AG04449 (cell line): ENCODE data around the gene DOCK4.

Experiments used
- CTCF ChIA-PET: fragments of 350-600 bp; formaldehyde crosslinking; extraction: SDS; loops from one replicate; lab custom pipeline; 2021; ENCODE audit warnings: antibody characterized with exemption; lab: Yijun Ruan, JAX
- POLR2A ChIA-PET: fragments of 400-600, 350-600 bp; formaldehyde crosslinking; extraction: SDS; loops from one replicate; lab custom pipeline; 2020; ENCODE audit warnings: antibody characterized with exemption, inconsistent platforms; lab: Yijun Ruan, JAX
- DNase-seq: peaks from one replicate; pipeline ENCODE4 v3.0.0-alpha.2; 2010; ENCODE audit warnings: low read depth, low spot score
- H3K4me3 ChIP-seq: 2 replicates; pipeline ENCODE4 v1.5.1; 2011; ENCODE audit warnings: low read depth, mild to moderate bottlenecking, control low read depth, low read length
- TF ChIP-seq, protein P1 (sequence below): IDR thresholded peaks from one replicate; pipeline ENCODE4 v1.5.1; 2011; ENCODE audit warnings: mild to moderate bottlenecking, moderate library complexity, low read length, control low read depth, inconsistent platforms; ENCODE audit not compliant: insufficient read depth; ENCODE audit errors: missing control alignments

DOCK4 gene

GRCh38 chr7:111958431-111958830 lies 247.8 kb downstream of the DOCK4 start:
- TF ChIP-seq, protein P1, sequence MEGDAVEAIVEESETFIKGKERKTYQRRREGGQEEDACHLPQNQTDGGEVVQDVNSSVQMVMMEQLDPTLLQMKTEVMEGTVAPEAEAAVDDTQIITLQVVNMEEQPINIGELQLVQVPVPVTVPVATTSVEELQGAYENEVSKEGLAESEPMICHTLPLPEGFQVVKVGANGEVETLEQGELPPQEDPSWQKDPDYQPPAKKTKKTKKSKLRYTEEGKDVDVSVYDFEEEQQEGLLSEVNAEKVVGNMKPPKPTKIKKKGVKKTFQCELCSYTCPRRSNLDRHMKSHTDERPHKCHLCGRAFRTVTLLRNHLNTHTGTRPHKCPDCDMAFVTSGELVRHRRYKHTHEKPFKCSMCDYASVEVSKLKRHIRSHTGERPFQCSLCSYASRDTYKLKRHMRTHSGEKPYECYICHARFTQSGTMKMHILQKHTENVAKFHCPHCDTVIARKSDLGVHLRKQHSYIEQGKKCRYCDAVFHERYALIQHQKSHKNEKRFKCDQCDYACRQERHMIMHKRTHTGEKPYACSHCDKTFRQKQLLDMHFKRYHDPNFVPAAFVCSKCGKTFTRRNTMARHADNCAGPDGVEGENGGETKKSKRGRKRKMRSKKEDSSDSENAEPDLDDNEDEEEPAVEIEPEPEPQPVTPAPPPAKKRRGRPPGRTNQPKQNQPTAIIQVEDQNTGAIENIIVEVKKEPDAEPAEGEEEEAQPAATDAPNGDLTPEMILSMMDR = no peak
- DNase-seq = no peak
- CTCF ChIA-PET = no interaction called here
- no peak overlapping the region for H3K4me3 ChIP-seq
- POLR2A ChIA-PET = interaction anchor here (0.6 kb wide), 1 partner anchor 441 kb away, joined by 3 read pairs; no protein-coding TSS in a partner anchor

GRCh38 chr7:111955616-111956015 lies 250.6 kb downstream of the DOCK4 start:
- POLR2A ChIA-PET = no interaction called here
- TF ChIP-seq, protein P1 = no peak
- H3K4me3 ChIP-seq = no peak overlapping the region
- no peak for DNase-seq
- CTCF ChIA-PET = interaction anchor here (1.2 kb wide), 1 partner anchor 453 kb away, joined by 3 read pairs; no protein-coding TSS in a partner anchor

DNA sequence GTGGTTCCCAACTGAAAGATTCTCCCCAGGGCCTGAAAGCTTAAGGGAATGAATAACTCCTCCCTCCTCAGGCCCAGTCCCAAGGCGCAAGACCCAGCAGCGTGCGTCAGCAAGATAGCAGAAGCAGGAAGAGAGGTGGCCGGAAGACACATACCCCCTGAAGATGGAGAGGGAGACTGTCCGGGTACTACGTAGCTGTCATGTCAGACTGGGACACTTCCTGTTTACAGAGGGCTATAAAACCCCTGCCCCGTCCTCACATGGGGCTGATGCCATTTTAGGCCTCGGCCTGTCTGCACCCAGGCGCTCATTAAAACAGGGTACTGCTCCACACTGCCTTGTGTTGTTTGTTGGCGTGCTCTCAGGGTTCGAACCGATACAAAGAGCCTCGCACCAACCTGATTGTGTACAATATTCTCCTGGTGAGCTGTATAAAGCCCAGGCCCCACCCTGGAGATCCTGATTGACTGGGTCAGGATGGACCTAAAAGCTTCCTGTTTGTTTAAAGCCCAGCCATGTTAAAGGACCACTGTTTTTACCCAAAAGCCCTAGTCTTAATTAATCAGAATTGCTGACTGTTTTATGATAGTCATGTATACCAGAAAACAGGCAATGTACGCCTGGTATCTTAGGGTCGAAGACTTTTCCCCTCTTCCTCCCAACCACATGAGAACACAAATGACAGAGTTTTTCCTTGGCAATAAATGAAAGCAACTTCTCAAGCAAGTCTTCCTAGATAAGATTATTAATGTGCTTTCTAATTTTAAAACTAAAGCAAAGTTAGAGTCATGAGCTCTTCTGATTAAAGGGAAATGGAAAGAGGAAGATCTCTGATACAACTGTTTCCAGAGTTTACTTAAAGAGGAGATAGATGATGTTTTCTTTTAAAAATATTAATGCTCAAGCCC lies 251.5 kb downstream of the DOCK4 start:
- ChIA-PET CTCF (interaction anchor here (1.2 kb wide), 1 partner anchor 454 kb away, joined by 3 read pairs; no protein-coding TSS in a partner anchor), POLR2A (no interaction called here)
- TF ChIP-seq, protein P1 = no peak
- no peak overlapping the region for H3K4me3 ChIP-seq
- no peak for DNase-seq

GRCh38 chr7:111954056-111954455 lies 252.1 kb downstream of the DOCK4 start:
- no peak overlapping the region for H3K4me3 ChIP-seq
- POLR2A ChIA-PET = no interaction called here
- TF ChIP-seq, protein P1 = no peak
- CTCF ChIA-PET = no interaction called here
- no peak for DNase-seq

DNA sequence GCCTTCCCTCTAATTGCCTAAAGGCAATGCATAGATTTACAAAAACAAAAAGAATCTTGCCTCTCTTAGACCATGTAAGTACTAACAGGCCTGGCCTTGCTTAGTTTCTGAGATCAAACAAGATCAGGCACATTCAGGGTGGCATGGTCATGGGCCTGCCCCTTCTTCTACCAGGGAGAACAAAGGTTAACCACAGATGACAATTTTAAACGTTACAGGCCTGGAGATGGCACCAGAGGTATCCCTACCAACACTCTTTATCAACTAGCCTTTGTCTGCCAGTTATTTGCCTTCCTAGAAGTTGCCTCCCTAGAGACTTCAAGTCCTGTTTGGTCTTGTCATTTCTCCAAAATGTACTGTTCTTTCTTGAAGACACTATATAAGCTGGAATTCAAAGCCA lies 252.6 kb downstream of the DOCK4 start:
- CTCF ChIA-PET = no interaction called here
- TF ChIP-seq, protein P1 = no peak
- H3K4me3 ChIP-seq = no peak overlapping the region
- POLR2A ChIA-PET = no interaction called here
- DNase-seq = no peak

DNA sequence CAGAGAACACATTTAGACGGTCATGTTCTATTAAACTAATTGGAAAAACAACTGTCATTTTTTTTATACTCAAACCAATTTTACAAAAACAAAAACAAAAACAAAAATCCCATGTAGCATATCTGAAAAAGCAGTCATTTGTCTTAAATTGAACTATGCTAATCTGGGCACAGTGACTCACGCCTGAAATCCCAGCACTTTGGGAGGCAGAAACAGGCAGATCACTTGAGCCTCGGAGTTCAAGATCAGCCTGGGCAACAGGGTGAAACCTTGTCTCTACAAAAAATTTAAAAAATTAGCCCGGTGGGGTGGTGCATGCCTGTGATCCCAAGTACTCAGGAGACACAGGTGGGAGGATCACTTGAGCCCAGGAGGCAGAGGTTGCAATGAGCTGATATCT lies 253.4 kb downstream of the DOCK4 start:
- DNase-seq = no peak
- H3K4me3 ChIP-seq = no peak overlapping the region
- TF ChIP-seq, protein P1 = no peak
- CTCF ChIA-PET = no interaction called here
- POLR2A ChIA-PET = no interaction called here
